HCT116 (cell line): ENCODE measurements around the gene THRB. TPM values are rescaled to one million over a fixed set of nuclear protein-coding genes. Genes with fewer than 3 reads are reported as not detected.

Source experiments
- ATAC-seq: fragments of 200-7000 bp; cut with Tn5 transposase; 2 replicates; pipeline ENCODE4 v1.9.1; 2020; ENCODE audit warnings: mild to moderate bottlenecking, moderate library complexity
- BruUV-seq: library from RNA; stranded (reverse); fragments of 400-500 nt; replicated peaks from 2 replicates; lab custom pipeline; 2021; lab: Mats Ljungman, UMichigan
- CTCF ChIA-PET: fragments of 300-600 bp; sonication (Branson Sonifier 250); formaldehyde crosslinking; loops from one replicate; lab custom pipeline; 2021; ENCODE audit warnings: antibody characterized with exemption; lab: Charles Lee
- POLR2A ChIA-PET: fragments of 300-600, 350-600 bp; sonication (Branson Sonifier 250); formaldehyde crosslinking; loops from one replicate; lab custom pipeline; 2021; ENCODE audit warnings: antibody characterized with exemption; lab: Charles Lee
- RAD21 ChIA-PET, 2 experiments: fragments of 300-600 bp; sonication (Branson Sonifier 250); formaldehyde crosslinking; loops; one replicate each; lab custom pipeline; 2023; ENCODE audit warnings: low total read pairs in 2 of 2; ENCODE audit not compliant: uncharacterized antibody in 2 of 2, unreplicated experiment in 2 of 2, low non-redundant PET in 1 of 2; lab: Charles Lee
- DNase-seq: peaks from one replicate; pipeline ENCODE4 v3.0.0-alpha.2; 2010; ENCODE audit warnings: low read depth, low spot score
- H2AFZ ChIP-seq: fragments of 200-600 bp; shearing (Covaris generic), sonication (generic); 2 replicates; pipeline ENCODE4 v1.6.1; 2017; ENCODE audit warnings: low read depth, mixed run types, mixed read lengths, antibody characterized with exemption, low read length; ENCODE audit not compliant: poor library complexity, severe bottlenecking
- H3K27ac ChIP-seq: 2 replicates; pipeline ENCODE4 v1.5.1; 2012; ENCODE audit warnings: low read depth, low read length
- H3K27me3 ChIP-seq: fragments of 200-600 bp; sonication (generic); 2 replicates; pipeline ENCODE4 v1.6.1; 2016; ENCODE audit warnings: mixed run types, low read length, mixed read lengths; ENCODE audit not compliant: insufficient read depth
- H3K36me3 ChIP-seq, 2 experiments: fragments of 200-500 bp in 1 of 2; fragments of 200-600 bp in 1 of 2; sonication (Bioruptor generic) in 1 of 2; sonication (generic) in 1 of 2; 2 replicates each; pipeline versions ENCODE4 v1.5.1 to v1.6.1; 2014 to 2016; ENCODE audit warnings: low read length in 2 of 2, inconsistent platforms in 1 of 2, mixed read lengths in 1 of 2, mixed run types in 1 of 2; ENCODE audit not compliant: insufficient read depth in 2 of 2, control insufficient read depth in 1 of 2
- H3K4me1 ChIP-seq, 2 experiments: fragments of 200-600 bp in 1 of 2; sonication (generic) in 1 of 2; 2 replicates each; pipeline versions ENCODE4 v1.5.1 to v1.6.1; 2012 to 2017; ENCODE audit warnings: low read length in 2 of 2, inconsistent platforms in 1 of 2, mild to moderate bottlenecking in 1 of 2, mixed read lengths in 1 of 2, mixed run types in 1 of 2, moderate library complexity in 1 of 2; ENCODE audit not compliant: insufficient read depth in 2 of 2, control insufficient read depth in 1 of 2
- H3K4me2 ChIP-seq: fragments of 200-600 bp; sonication (generic); 2 replicates; pipeline ENCODE4 v1.6.1; 2017; ENCODE audit warnings: mixed run types, low read length, mixed read lengths
- H3K4me3 ChIP-seq, 2 experiments: fragments of 200-600 bp in 1 of 2; sonication (generic) in 1 of 2; replicated peaks in 1 of 2; 2 replicates each; pipeline ENCODE4 v1.5.1; 2011 to 2016; ENCODE audit warnings: low read length in 2 of 2, control low read depth in 1 of 2, low read depth in 1 of 2, mild to moderate bottlenecking in 1 of 2, mixed read lengths in 1 of 2, mixed run types in 1 of 2
- H3K79me2 ChIP-seq: fragments of 200-600 bp; sonication (generic); 2 replicates; pipeline ENCODE4 v1.6.1; 2017; ENCODE audit warnings: mild to moderate bottlenecking, mixed run types, low read length, moderate library complexity, mixed read lengths; ENCODE audit not compliant: insufficient read depth
- H3K9ac ChIP-seq: fragments of 200-600 bp; sonication (generic); 2 replicates; pipeline ENCODE4 v1.6.1; 2016; ENCODE audit warnings: low read length, mixed read lengths
- H3K9me2 ChIP-seq: fragments of 200-600 bp; sonication (generic), shearing (Covaris generic); 2 replicates; pipeline ENCODE4 v1.6.1; 2017; ENCODE audit warnings: mixed run types, mild to moderate bottlenecking, moderate library complexity; ENCODE audit not compliant: insufficient read depth
- H3K9me3 ChIP-seq, 2 experiments: fragments of 200-500 bp in 1 of 2; fragments of 200-600 bp in 1 of 2; sonication (Bioruptor generic) in 1 of 2; sonication (generic) in 1 of 2; 2 replicates each; pipeline ENCODE4 v1.6.1; 2014 to 2017; ENCODE audit warnings: low read length in 2 of 2, mixed read lengths in 2 of 2, inconsistent platforms in 1 of 2, low read depth in 1 of 2, mild to moderate bottlenecking in 1 of 2, mixed run types in 1 of 2, moderate library complexity in 1 of 2; ENCODE audit not compliant: control insufficient read depth in 1 of 2, insufficient read depth in 1 of 2
- H4K20me1 ChIP-seq: fragments of 200-600 bp; sonication (generic), shearing (Covaris generic); 2 replicates; pipeline ENCODE4 v1.6.1; 2017; ENCODE audit warnings: mixed run types, mild to moderate bottlenecking, moderate library complexity; ENCODE audit not compliant: insufficient read depth
- ATF3 ChIP-seq: IDR thresholded peaks from 2 replicates; pipeline ENCODE4 v1.6.1; 2012
- CTCF ChIP-seq, 3 experiments: fragments of 200-600 bp in 1 of 3; sonication (generic) in 1 of 3; IDR thresholded peaks in 2 of 3; conservative IDR thresholded peaks in 1 of 3; 2 replicates each; pipeline ENCODE4 v1.5.1; 2012 to 2017; ENCODE audit warnings: low read depth in 2 of 3, low read length in 2 of 3, antibody characterized with exemption in 1 of 3, borderline replicate concordance in 1 of 3, control low read depth in 1 of 3, mild to moderate bottlenecking in 1 of 3, mixed read lengths in 1 of 3, mixed run types in 1 of 3, moderate library complexity in 1 of 3; ENCODE audit not compliant: insufficient read depth in 1 of 3
- EGR1 ChIP-seq: IDR thresholded peaks from 2 replicates; pipeline ENCODE4 v1.6.1; 2012; ENCODE audit warnings: low read depth
- ELF1 ChIP-seq: IDR thresholded peaks from 2 replicates; pipeline ENCODE4 v1.6.1; 2012; ENCODE audit warnings: low read depth, borderline replicate concordance
- EZH2 ChIP-seq: fragments of 200-600 bp; sonication (generic); IDR thresholded peaks from 2 replicates; pipeline ENCODE4 v1.6.1; 2017; ENCODE audit warnings: antibody characterized with exemption, mixed run types
- EZH2phosphoT487 ChIP-seq: fragments of 200-600 bp; IDR thresholded peaks from 2 replicates; pipeline ENCODE4 v1.6.1; 2018; ENCODE audit warnings: antibody characterized with exemption, borderline replicate concordance
- JUND ChIP-seq: IDR thresholded peaks from 2 replicates; pipeline ENCODE4 v1.6.1; 2012
- MAX ChIP-seq: IDR thresholded peaks from 2 replicates; pipeline ENCODE4 v1.6.1; 2012
- POLR2A ChIP-seq: IDR thresholded peaks from 2 replicates; pipeline ENCODE4 v1.7.0; 2011; ENCODE audit warnings: borderline replicate concordance; ENCODE audit not compliant: insufficient read depth, insufficient read length; ENCODE audit errors: extremely low read depth
- RAD21 ChIP-seq: IDR thresholded peaks from 2 replicates; pipeline ENCODE4 v1.6.1; 2012; ENCODE audit warnings: low read depth, mild to moderate bottlenecking
- REST ChIP-seq: IDR thresholded peaks from 2 replicates; pipeline ENCODE4 v1.6.1; 2012; ENCODE audit warnings: low read depth
- SIN3A ChIP-seq: IDR thresholded peaks from 2 replicates; pipeline ENCODE4 v1.6.1; 2012; ENCODE audit warnings: low read depth
- TCF7L2 ChIP-seq: IDR thresholded peaks from 2 replicates; pipeline ENCODE4 v1.7.0; 2011; ENCODE audit warnings: borderline replicate concordance, inconsistent platforms; ENCODE audit not compliant: insufficient read depth, insufficient read length; ENCODE audit errors: extremely low read depth
- YY1 ChIP-seq: IDR thresholded peaks from 2 replicates; pipeline ENCODE4 v1.6.1; 2011; ENCODE audit warnings: low read length, low read depth, moderate library complexity, mild to moderate bottlenecking; ENCODE audit not compliant: insufficient replicate concordance; ENCODE audit errors: extremely low read depth
- ZFX ChIP-seq: fragments of 450-650 bp; IDR thresholded peaks from 2 replicates; pipeline ENCODE4 v1.6.1; 2017
- intact Hi-C: fragments of 100-400 bp; cut with micrococcal nuclease; formaldehyde crosslinking; loops from 2 replicates; pipeline ENCODE4 v1.10.0; 2022
- total RNA-seq: library from RNA; stranded (reverse); gene quantifications from one replicate; pipeline ENCODE4 v1.2.1, GENCODE V29; 2021; ENCODE audit not compliant: unreplicated experiment

The THRB gene
- total RNA-seq, 1 experiment from 2014 or later = 2.5 TPM

- H3K4me1 ChIP-seq = peaks cover 8 to 26% of the 10 kb centered on the region in 2 experiments; a peak in 3 of 4 replicates
- H3K36me3 ChIP-seq = no peaks in the 10 kb centered on the region
- TF ChIP-seq TCF7L2 (no peak), SIN3A (no peak), REST (no peak), EZH2phosphoT487 (no peak), JUND (no peak), MAX (no peak), ZFX (no peak), EGR1 (no peak), CTCF (IDR thresholded peaks at IDR 0.05 in 2 of 3, conservative IDR thresholded peaks at IDR 0.05 in 1 of 3; ENCODE audit: borderline replicate concordance in 1 of 3, insufficient read depth in 1 of 3, low read depth in 2 of 3, low read length in 2 of 3) (no peak), ATF3 (no peak), RAD21 (no peak), ELF1 (no peak), YY1 (no peak), POLR2A (no peak), EZH2 (no peak)
- POLR2A ChIA-PET = no interaction called here
- ATAC-seq (no peak), DNase-seq (no peak)
- no TSS peak for BruUV-seq
- no peaks in the 10 kb centered on the region for H3K79me2 ChIP-seq
- no peak overlapping the region for H3K4me2 ChIP-seq
- no peaks in the 10 kb centered on the region for H4K20me1 ChIP-seq
- H3K9me2 ChIP-seq = no peaks in the 10 kb centered on the region
- no peak overlapping the region for H3K27ac ChIP-seq
- H2AFZ ChIP-seq = no peak overlapping the region
- CTCF ChIA-PET = no interaction called here
- H3K9ac ChIP-seq = no peak overlapping the region
- no peaks in the 10 kb centered on the region for H3K9me3 ChIP-seq
- RAD21 ChIA-PET = no interaction called here
- no peaks in the 10 kb centered on the region; the same call in 1 of the 2 replicates for H3K27me3 ChIP-seq
- intact Hi-C loops = no loop called here
- no peak overlapping the region for H3K4me3 ChIP-seq
Observed at GRCh38 chr3:24498391-24498790, 3.7 kb upstream of the THRB start.
